CD4-positive, alpha-beta T cell treated with Interleukin-15 for 4 hours (primary cell): ENCODE results near the gene TECPR2.

ENCODE experiments used
- DNase-seq: peaks from one replicate; pipeline ENCODE4 v3.0.0-alpha.2; 2020; ENCODE audit warnings: low spot score

Gene TECPR2

GRCh38 chr14:102373110-102373509, 10.4 kb downstream of the TECPR2 start:
- DNase-seq: no peak

GRCh38 chr14:102374264-102374663, 11.5 kb downstream of the TECPR2 start:
- DNase-seq: no peak

GRCh38 chr14:102375119-102375518, 12.4 kb downstream of the TECPR2 start:
- no peak for DNase-seq

GRCh38 chr14:102377696-102378095, 15.0 kb downstream of the TECPR2 start:
- DNase-seq: no peak

GRCh38 chr14:102378830-102379229, 16.1 kb downstream of the TECPR2 start:
- DNase-seq: no peak

- no peak for DNase-seq
Observed at GRCh38 chr14:102387086-102387485, 24.3 kb downstream of the TECPR2 start.

GRCh38 chr14:102389246-102389645, 26.5 kb downstream of the TECPR2 start:
- no peak for DNase-seq

- DNase-seq: no peak
Observed at GRCh38 chr14:102390064-102390855, 27.5 kb downstream of the TECPR2 start.

GRCh38 chr14:102392506-102392905, 29.8 kb downstream of the TECPR2 start:
- DNase-seq: no peak

GRCh38 chr14:102394717-102395375, 32.1 kb downstream of the TECPR2 start:
- no peak for DNase-seq

GRCh38 chr14:102396521-102396920, 33.8 kb downstream of the TECPR2 start:
- DNase-seq: no peak

- DNase-seq: no peak
Observed at GRCh38 chr14:102403028-102403427, 40.3 kb downstream of the TECPR2 start.

- no peak for DNase-seq
Observed at GRCh38 chr14:102407258-102407657, 44.5 kb downstream of the TECPR2 start.

GRCh38 chr14:102408724-102409123, 46.0 kb downstream of the TECPR2 start:
- no peak for DNase-seq

- DNase-seq: no peak
Observed at GRCh38 chr14:102415671-102416070, 52.9 kb downstream of the TECPR2 start.

- no peak for DNase-seq
Observed at GRCh38 chr14:102417001-102417431, 54.3 kb downstream of the TECPR2 start.

GRCh38 chr14:102417646-102418045, 54.9 kb downstream of the TECPR2 start:
- DNase-seq: no peak

GRCh38 chr14:102418169-102418852, 55.6 kb downstream of the TECPR2 start:
- DNase-seq: no peak

GRCh38 chr14:102418853-102419240, 56.1 kb downstream of the TECPR2 start:
- DNase-seq: no peak

- no peak for DNase-seq
Observed at GRCh38 chr14:102419276-102419675, 56.5 kb downstream of the TECPR2 start.

- no peak for DNase-seq
Observed at GRCh38 chr14:102419716-102420115, 57.0 kb downstream of the TECPR2 start.

- DNase-seq: no peak
Observed at GRCh38 chr14:102421411-102422057, 58.8 kb downstream of the TECPR2 start.
